Gastrocnemius medialis (tissue), 4 donors: ENCODE data around the gene NTNG2.

Experiments used
- POLR2A ChIP-seq, 2 donors: fragments of 450-650 bp; IDR thresholded peaks; one replicate each; pipeline ENCODE4 v1.6.1; 2017; ENCODE audit warnings: antibody characterized with exemption in 2 of 2, mild to moderate bottlenecking in 2 of 2, moderate library complexity in 2 of 2
- TF ChIP-seq, protein P1 (sequence below), 5 experiments: fragments of 450-650 bp in 3 of 5; fragments of 200-600 bp in 2 of 5; sonication (generic) in 2 of 5; IDR thresholded peaks in 4 of 5; conservative IDR thresholded peaks in 1 of 5; 1 replicate in 4 of 5; 2 replicates in 1 of 5; pipeline ENCODE4 v1.5.1; 2016 to 2019; ENCODE audit warnings: antibody characterized with exemption in 5 of 5, mild to moderate bottlenecking in 3 of 5, moderate library complexity in 3 of 5

GRCh38 chr9:132125944-132126679 lies 35.7 kb upstream of the NTNG2 start:
- TF ChIP-seq, protein P1, sequence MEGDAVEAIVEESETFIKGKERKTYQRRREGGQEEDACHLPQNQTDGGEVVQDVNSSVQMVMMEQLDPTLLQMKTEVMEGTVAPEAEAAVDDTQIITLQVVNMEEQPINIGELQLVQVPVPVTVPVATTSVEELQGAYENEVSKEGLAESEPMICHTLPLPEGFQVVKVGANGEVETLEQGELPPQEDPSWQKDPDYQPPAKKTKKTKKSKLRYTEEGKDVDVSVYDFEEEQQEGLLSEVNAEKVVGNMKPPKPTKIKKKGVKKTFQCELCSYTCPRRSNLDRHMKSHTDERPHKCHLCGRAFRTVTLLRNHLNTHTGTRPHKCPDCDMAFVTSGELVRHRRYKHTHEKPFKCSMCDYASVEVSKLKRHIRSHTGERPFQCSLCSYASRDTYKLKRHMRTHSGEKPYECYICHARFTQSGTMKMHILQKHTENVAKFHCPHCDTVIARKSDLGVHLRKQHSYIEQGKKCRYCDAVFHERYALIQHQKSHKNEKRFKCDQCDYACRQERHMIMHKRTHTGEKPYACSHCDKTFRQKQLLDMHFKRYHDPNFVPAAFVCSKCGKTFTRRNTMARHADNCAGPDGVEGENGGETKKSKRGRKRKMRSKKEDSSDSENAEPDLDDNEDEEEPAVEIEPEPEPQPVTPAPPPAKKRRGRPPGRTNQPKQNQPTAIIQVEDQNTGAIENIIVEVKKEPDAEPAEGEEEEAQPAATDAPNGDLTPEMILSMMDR (IDR thresholded peaks at IDR 0.05 in 4 of 5, conservative IDR thresholded peaks at IDR 0.05 in 1 of 5) = no peak
- TF ChIP-seq POLR2A (IDR thresholded peaks at IDR 0.05) = no peak
